Measurements from ENCODE around the gene POMGNT1. TPM values are rescaled to one million over a fixed set of nuclear protein-coding genes. Genes with fewer than 3 reads are reported as not detected.

Gene POMGNT1
- polyA plus RNA-seq, 2 of the 4 experiments (the other 2 are of a cell fraction) = 33.1 to 33.5 TPM

DNA sequence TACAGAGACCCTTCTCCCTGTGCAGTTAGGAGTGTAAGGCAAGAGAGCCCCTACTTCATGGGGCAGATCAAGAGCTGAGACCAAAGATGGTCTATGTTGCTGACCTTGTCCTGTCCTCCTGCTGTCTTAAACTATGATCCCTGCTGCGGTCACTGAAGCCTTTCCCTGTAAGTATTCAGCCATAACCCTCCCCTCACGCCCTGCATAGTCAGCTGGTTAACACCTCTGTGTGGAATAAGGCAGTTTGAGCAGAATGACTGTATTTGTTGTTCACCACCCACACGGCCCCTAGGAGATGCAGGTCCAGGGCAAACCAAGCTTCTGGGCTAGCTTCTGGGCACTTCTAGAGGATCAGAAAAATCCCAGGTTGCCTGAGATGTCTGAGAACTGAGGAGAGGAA lies 23.0 kb downstream of the POMGNT1 start:
- no peak for TF ChIP-seq CHD4 (IDR thresholded peaks at IDR 0.05; ENCODE audit: borderline replicate concordance)
- TF ChIP-seq FOSL2 (IDR thresholded peaks at IDR 0.05) = no peak
- no peak for TF ChIP-seq FOSL2 (CRISPR knock-in tag; IDR thresholded peaks at IDR 0.05)
- no peak for TF ChIP-seq JUN (IDR thresholded peaks at IDR 0.05)
- no peak for TF ChIP-seq FOSB (CRISPR knock-in tag; IDR thresholded peaks at IDR 0.05)
- TF ChIP-seq MYC (IDR thresholded peaks at IDR 0.05; ENCODE audit: borderline replicate concordance, low read length) = no peak
- TF ChIP-seq, protein P1, sequence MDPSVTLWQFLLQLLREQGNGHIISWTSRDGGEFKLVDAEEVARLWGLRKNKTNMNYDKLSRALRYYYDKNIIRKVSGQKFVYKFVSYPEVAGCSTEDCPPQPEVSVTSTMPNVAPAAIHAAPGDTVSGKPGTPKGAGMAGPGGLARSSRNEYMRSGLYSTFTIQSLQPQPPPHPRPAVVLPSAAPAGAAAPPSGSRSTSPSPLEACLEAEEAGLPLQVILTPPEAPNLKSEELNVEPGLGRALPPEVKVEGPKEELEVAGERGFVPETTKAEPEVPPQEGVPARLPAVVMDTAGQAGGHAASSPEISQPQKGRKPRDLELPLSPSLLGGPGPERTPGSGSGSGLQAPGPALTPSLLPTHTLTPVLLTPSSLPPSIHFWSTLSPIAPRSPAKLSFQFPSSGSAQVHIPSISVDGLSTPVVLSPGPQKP (IDR thresholded peaks at IDR 0.05; ENCODE audit: low read depth, low read length) = no peak
- no peak for TF ChIP-seq GATA3 (IDR thresholded peaks at IDR 0.05; ENCODE audit: borderline replicate concordance)
- TF ChIP-seq EP300 (IDR thresholded peaks at IDR 0.05) = no peak
- TF ChIP-seq HOXB13 (CRISPR knock-in tag; IDR thresholded peaks at IDR 0.05; ENCODE audit: low read depth) = no peak
- no peak for TF ChIP-seq MAZ (IDR thresholded peaks at IDR 0.05; ENCODE audit: borderline replicate concordance, low read depth, low read length)
- no peak for TF ChIP-seq RFX5 (IDR thresholded peaks at IDR 0.05)
- TF ChIP-seq, protein P2, sequence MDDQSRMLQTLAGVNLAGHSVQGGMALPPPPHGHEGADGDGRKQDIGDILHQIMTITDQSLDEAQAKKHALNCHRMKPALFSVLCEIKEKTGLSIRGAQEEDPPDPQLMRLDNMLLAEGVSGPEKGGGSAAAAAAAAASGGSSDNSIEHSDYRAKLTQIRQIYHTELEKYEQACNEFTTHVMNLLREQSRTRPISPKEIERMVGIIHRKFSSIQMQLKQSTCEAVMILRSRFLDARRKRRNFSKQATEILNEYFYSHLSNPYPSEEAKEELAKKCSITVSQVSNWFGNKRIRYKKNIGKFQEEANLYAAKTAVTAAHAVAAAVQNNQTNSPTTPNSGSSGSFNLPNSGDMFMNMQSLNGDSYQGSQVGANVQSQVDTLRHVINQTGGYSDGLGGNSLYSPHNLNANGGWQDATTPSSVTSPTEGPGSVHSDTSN (IDR thresholded peaks at IDR 0.05) = no peak
- TF ChIP-seq RNF2 (IDR thresholded peaks at IDR 0.05; ENCODE audit: borderline replicate concordance, low read depth) = no peak
- TF ChIP-seq, protein P3, sequence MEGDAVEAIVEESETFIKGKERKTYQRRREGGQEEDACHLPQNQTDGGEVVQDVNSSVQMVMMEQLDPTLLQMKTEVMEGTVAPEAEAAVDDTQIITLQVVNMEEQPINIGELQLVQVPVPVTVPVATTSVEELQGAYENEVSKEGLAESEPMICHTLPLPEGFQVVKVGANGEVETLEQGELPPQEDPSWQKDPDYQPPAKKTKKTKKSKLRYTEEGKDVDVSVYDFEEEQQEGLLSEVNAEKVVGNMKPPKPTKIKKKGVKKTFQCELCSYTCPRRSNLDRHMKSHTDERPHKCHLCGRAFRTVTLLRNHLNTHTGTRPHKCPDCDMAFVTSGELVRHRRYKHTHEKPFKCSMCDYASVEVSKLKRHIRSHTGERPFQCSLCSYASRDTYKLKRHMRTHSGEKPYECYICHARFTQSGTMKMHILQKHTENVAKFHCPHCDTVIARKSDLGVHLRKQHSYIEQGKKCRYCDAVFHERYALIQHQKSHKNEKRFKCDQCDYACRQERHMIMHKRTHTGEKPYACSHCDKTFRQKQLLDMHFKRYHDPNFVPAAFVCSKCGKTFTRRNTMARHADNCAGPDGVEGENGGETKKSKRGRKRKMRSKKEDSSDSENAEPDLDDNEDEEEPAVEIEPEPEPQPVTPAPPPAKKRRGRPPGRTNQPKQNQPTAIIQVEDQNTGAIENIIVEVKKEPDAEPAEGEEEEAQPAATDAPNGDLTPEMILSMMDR (IDR thresholded peaks at IDR 0.05) = no peak
- TF ChIP-seq, protein P4, sequence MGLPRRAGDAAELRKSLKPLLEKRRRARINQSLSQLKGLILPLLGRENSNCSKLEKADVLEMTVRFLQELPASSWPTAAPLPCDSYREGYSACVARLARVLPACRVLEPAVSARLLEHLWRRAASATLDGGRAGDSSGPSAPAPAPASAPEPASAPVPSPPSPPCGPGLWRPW (IDR thresholded peaks at IDR 0.05) = no peak
- no peak for TF ChIP-seq HDAC2 (IDR thresholded peaks at IDR 0.05)
- TF ChIP-seq FOXS1 (CRISPR knock-in tag; IDR thresholded peaks at IDR 0.05) = no peak
- TF ChIP-seq SREBF2 (IDR thresholded peaks at IDR 0.05) = no peak
- no peak for TF ChIP-seq ZFP36 (IDR thresholded peaks at IDR 0.05; ENCODE audit: borderline replicate concordance, partially characterized antibody)
- TF ChIP-seq ZNF302 (CRISPR knock-in tag; IDR thresholded peaks at IDR 0.05) = no peak
- H3K4me3 ChIP-seq = no peak overlapping the region
- H3K27ac ChIP-seq = peak overlapping the region; percentile 41 to 55; a peak in 4 of 6 replicates
- H3K4me2 ChIP-seq = peak overlapping the region; percentile 44; the same call in 1 of the 3 replicates
- no peaks in the 10 kb centered on the region for H3K9me3 ChIP-seq
- FAIRE-seq (no peak), ATAC-seq (no peak), DNase-seq (ENCODE audit: low read depth in 1 of 2, low spot score in 1 of 2) (no peak)
- peaks cover 30% of the 10 kb centered on the region for H3K4me1 ChIP-seq
- ChIA-PET POLR2A (interaction anchor here (1.3 kb wide), 1 partner anchor 43 kb away, joined by 3 read pairs; the partner anchor contains the start of gene PIK3R3), CTCF (interaction anchor here (0.7 to 14.4 kb wide), 2 partner anchors 139 to 215 kb away, joined by 3 to 181 read pairs; no protein-coding TSS in a partner anchor)
- 75% methylated on average over 3 of the region's 3 CpGs for WGBS (ENCODE audit: missing lambda C conversion rate)

DNA sequence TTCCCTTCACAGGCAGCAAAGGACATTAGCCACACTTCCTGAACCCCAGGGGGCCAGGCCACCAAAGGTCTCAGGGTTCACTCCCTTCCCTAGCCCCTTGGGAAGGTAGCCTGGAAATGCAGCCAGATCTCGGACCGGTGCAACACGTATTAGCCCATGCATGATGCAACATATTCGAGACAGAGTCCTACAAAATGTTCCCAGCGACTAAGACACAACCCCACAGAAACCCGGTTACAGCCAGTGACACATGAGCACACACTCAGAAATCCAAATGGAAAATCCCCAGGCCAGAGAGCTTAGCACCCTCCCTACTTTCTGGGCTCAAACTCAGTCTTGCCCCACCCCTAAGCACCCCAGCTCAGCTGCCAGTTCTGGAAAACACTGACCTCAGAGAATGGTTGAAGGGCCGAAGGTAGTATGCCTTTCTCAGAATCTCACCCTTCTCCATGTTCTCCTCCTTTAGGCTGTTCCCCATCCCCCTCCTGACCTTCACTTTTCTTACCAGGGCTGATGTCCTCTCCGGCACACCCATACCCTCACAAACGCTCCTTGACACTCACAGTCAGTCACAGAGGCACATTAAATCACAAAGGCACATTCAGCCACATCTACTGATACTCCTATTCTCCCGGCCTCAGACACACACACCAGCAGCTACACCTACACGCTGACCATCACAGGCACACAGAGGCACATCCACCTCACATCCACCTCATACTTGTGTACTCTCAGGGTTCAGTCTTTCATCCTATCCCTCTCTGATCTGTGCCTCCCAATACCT lies 23.6 kb downstream of the POMGNT1 start, which contains the start of gene TSPAN1:
Gene TSPAN1, plus strand, starts transcription at position 640 of the 784 bp plus-strand sequence. CDS start 6,021 bp downstream, outside the sequence.
- no peaks in the 10 kb centered on the region for H3K9me3 ChIP-seq
- ChIA-PET POLR2A (interaction anchor here (1.3 kb wide), 1 partner anchor 42 kb away, joined by 3 read pairs; the partner anchor contains the start of gene PIK3R3), CTCF (interaction anchor here (14.4 kb wide), 1 partner anchor 138 kb away, joined by 181 read pairs; no protein-coding TSS in a partner anchor)
- H3K4me3 ChIP-seq = no peak within 1 kb of the TSS
- no peak for FAIRE-seq
- peak within 1 kb of the TSS; percentile 41 to 55; a peak in 4 of 6 replicates for H3K27ac ChIP-seq
- peaks cover 25% of the 10 kb centered on the region for H3K4me1 ChIP-seq
- peak within 1 kb of the TSS; percentile 44 for H3K4me2 ChIP-seq
- DNase-seq (ENCODE audit: low read depth in 1 of 2, low spot score in 1 of 2) = no peak
- WGBS (ENCODE audit: missing lambda C conversion rate) = 67% methylated on average over 8 of the region's 11 CpGs
- TF ChIP-seq FOSL2 (IDR thresholded peaks at IDR 0.05) (no peak), FOSL2 (CRISPR knock-in tag; IDR thresholded peaks at IDR 0.05) (no peak)
- TF ChIP-seq, protein P5, sequence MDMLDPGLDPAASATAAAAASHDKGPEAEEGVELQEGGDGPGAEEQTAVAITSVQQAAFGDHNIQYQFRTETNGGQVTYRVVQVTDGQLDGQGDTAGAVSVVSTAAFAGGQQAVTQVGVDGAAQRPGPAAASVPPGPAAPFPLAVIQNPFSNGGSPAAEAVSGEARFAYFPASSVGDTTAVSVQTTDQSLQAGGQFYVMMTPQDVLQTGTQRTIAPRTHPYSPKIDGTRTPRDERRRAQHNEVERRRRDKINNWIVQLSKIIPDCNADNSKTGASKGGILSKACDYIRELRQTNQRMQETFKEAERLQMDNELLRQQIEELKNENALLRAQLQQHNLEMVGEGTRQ (IDR thresholded peaks at IDR 0.05) = no peak
- ATAC-seq = no peak
